Measurements from ENCODE around the gene AADACL4.

DNA sequence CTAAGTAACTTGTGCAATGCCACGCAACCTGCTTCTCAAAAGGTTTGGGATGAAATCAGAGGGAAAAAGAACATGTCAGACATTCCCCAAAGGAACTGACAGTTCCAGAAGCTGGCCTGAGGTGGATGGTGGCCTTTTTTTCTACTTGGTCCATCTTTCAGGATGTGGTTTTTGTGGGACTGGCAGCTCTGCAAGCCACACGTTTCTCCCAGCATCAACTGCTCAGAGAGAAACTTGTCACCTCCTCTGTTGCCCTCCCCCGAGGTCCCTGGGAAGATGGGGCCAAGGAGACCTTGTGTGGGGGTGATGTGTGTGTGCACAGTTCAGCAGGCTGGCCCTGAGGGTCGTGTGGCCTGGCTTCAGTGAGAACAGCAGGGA is 23.4 kb upstream of the AADACL4 start:
- TF ChIP-seq, protein P1, sequence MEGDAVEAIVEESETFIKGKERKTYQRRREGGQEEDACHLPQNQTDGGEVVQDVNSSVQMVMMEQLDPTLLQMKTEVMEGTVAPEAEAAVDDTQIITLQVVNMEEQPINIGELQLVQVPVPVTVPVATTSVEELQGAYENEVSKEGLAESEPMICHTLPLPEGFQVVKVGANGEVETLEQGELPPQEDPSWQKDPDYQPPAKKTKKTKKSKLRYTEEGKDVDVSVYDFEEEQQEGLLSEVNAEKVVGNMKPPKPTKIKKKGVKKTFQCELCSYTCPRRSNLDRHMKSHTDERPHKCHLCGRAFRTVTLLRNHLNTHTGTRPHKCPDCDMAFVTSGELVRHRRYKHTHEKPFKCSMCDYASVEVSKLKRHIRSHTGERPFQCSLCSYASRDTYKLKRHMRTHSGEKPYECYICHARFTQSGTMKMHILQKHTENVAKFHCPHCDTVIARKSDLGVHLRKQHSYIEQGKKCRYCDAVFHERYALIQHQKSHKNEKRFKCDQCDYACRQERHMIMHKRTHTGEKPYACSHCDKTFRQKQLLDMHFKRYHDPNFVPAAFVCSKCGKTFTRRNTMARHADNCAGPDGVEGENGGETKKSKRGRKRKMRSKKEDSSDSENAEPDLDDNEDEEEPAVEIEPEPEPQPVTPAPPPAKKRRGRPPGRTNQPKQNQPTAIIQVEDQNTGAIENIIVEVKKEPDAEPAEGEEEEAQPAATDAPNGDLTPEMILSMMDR (conservative IDR thresholded peaks at IDR 0.05; ENCODE audit: low read depth in 2 of 2) = no peak
- no peak for TF ChIP-seq EZH2 (IDR thresholded peaks at IDR 0.05; ENCODE audit: low read depth, unreplicated experiment)
- TF ChIP-seq POLR2AphosphoS5 (IDR thresholded peaks at IDR 0.05; ENCODE audit: low read depth) = no peak
- TF ChIP-seq ZNF331 (CRISPR knock-in tag; IDR thresholded peaks at IDR 0.05; ENCODE audit: low read depth) = no peak
- no peak for TF ChIP-seq EZH2phosphoT487 (IDR thresholded peaks at IDR 0.05; ENCODE audit: unreplicated experiment)
- TF ChIP-seq CREB1 (CRISPR knock-in tag; IDR thresholded peaks at IDR 0.05; ENCODE audit: low read depth) = no peak
- no peak for TF ChIP-seq REST (IDR thresholded peaks at IDR 0.05; ENCODE audit: unreplicated experiment)
- TF ChIP-seq JUNB (IDR thresholded peaks at IDR 0.05; ENCODE audit: unreplicated experiment) = no peak

Measured in GM23338 (cell line).